Measurements from ENCODE around the gene MEF2B.
A peak's percentile ranks its signal among the peaks of the same experiment; 100 is the strongest.

MEF2B gene

GRCh38 chr19:19170053-19170872 lies at the start of gene MEF2B:
Gene MEF2B (minus strand): TSS chr19:19170263. CDS start chr19:19150735, 19,528 bp downstream.
- peak; percentile 56 for DNase-seq

- no peak for DNase-seq
Observed at GRCh38 chr19:19218911-19219310, 48.8 kb upstream of the MEF2B start.

GRCh38 chr19:19217099-19217498 lies 47.0 kb upstream of the MEF2B start:
- peak; percentile 38 for DNase-seq

DNA sequence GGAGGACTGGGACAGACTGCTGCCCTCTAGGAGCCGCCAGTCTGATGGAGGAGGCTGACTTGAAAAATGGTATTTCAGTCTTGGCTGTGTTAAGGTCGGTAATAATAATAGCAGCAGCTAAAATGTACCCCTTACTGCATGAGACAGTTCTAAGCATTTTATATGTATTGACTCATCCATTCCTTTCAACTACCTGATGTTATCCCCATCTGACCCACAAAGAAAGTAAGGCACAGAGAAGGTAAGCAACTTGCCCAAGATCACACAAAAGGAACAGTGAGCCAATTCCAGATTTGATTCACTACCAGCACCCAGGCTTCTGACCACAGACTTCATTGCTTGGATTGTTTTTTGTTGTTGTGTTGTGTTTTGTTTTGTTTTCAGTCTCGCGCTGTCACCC lies 45.7 kb upstream of the MEF2B start:
- DNase-seq = no peak

DNA sequence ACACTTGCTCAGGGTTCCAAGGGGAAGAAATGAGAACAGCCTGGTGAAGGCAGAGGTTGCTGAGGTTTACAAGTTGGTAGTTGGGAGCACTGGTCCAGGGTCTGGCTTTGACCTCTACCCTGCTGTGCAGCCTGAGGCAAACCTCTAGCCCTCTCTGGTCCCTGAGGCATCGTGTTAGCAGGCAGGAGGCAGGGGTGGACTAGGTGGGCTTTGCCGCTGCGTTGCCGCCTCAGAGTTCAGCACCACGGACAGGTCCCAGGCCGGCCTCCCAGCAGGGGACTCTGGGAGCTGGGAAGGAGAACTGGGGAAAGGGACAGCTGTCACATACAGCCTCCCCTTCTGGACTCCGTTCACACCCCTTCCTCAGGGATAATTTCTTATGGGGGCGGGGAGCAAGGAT lies 44.8 kb upstream of the MEF2B start:
- no peak for DNase-seq

DNA sequence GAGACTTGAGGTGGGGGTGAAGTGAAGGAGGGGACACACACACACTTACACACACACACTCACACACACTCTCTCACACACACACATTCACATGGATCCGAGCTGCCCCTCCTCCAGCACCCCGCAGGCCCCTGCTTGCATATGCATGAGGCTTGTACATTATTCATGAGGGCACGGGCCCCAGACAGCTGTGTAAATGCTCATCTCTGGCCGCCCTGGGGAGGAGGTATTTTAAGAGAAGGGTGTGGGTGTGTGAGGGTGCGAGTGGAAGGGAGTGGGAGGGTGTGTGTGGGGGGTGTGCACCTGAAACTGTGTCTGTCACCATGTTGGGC lies 44.1 kb upstream of the MEF2B start:
- DNase-seq = peak; percentile 3

GRCh38 chr19:19213426-19214158 lies 43.5 kb upstream of the MEF2B start:
- no peak for DNase-seq

GRCh38 chr19:19212916-19213315 lies 42.9 kb upstream of the MEF2B start:
- DNase-seq = no peak

DNA sequence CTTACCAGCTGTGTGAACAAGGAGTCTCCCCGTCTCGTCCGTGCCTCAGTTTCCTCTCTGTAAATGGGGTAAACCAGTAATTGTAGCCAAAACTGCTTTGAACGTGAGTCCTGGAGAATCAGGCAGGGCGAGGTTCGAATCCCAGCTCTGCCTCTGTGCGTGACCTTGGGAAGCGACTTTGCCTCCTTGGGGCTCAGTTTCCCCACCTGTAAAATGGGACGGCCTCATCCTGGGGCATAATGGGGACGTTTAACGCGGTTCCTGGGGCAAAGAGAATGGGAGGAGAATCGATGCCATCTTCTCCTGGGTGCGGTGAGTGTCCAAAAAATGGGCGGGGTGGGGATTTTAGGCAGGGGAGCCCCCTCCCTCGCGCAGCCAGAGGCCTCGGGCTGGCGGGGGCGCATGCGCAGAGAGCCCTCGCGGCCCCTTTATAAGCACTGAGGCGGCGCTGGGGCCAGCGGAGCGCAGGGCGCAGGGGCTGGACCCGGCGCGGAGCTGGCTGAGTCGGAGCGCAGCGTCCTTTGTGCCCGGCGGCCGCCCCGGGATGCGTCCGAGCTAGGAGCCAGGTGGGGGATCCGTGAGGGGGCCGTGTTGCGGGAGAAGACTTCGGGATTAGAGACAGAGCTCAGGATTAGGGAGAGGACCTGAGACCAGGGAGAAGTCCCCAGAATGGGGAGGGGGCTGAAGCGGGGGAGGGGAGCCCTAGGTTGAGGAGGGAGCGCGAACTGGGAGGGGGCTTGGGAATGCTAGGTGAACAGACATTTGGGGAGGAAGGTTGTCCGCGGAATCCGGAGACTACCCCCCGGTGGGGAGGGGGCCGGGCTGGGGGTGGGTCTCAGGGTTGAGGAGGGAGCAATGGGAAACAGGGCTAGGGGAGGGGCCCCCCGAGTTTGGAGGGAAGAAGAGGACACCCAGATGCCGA lies 41.7 kb upstream of the MEF2B start, which contains the start of gene NCAN:
Gene NCAN (plus strand): TSS at position 460 of the 922 bp plus-strand sequence. CDS start 4,996 bp downstream, outside the sequence.
- peak; percentile 15 for DNase-seq

DNA sequence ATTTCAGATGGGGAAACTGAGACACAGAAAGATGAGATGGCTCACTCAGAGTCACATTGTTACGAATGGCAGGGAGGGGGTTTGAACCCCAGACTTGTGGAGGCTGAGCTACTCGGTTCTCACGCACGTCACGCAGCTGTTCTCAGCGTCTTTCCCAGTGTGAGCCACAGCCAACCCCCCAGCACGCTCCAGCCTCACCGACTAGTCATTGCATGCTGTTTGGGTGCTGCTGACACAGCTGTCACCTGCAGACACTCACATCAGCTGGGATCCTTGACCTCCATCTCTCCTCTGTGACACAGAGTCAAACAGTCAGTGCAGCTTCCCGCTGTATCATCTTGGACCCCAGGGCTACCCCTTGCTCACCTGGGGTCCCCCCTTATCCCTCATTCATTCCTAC lies 39.3 kb upstream of the MEF2B start:
- DNase-seq = peak; percentile 67

DNA sequence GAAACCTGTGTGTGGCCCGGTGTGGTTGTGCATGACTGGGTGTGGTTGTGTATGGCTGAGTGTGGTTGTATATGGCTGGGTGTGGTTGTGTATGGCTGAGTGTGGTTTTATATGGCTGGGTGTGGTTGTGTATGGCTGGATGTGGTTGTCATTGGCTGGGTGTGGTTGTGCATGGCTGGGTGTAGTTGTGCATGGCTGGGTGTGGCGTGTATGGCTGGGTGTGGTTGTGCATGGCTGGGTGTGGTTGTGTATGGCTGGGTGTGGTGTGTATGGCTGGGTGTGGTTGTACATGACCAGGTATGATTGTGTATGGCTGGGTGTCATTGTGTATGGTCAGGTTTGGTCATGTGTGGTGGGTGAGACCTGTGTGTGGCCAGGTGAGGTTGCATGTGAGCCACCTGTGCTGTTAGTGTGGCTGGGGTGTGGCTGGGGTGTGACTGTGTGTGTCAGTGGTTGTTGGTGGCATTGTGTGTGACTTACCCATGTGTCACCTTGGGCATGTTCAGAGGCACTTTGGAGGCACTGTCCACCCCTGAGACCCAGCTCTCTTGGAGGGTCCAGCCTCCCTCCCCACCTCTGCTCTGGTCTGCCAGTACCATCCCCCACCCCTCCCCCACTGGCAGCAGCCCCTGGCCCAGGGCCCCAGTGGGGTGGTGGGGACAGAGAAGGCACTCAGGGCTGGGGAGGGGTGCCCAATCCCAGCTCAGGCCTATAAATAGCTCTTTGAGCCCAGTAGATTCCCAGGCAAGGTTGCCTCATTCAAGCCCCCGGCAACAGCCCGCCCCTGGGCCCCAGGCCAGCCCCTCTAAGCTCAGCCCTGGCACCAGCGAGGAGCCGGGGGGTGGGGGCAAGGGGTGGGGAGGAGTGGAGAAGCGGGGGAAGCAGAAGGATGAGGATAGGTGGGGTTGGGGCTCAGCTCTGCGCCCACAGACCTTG lies 37.8 kb upstream of the MEF2B start:
- no peak for DNase-seq

DNA sequence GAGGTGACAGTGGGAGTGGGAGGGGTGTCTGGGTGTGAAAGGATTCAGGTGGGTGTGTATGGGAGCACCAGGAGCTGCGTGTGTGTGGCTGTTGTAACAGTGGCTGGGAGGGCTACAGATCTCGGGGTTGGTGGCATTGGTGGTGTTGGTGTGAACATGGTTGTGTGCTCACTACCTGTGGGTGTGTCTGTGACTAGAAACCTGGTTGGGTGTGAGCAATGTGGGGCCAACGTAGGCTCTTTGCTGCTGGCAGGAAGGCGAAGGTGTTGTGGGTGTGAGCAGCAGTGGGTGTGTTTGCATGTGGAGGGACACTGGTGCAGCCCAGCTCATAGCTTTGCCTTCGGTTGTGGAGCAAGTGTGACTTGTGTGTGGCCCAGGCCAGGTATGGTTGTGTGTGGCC lies 36.9 kb upstream of the MEF2B start:
- no peak for DNase-seq

DNA sequence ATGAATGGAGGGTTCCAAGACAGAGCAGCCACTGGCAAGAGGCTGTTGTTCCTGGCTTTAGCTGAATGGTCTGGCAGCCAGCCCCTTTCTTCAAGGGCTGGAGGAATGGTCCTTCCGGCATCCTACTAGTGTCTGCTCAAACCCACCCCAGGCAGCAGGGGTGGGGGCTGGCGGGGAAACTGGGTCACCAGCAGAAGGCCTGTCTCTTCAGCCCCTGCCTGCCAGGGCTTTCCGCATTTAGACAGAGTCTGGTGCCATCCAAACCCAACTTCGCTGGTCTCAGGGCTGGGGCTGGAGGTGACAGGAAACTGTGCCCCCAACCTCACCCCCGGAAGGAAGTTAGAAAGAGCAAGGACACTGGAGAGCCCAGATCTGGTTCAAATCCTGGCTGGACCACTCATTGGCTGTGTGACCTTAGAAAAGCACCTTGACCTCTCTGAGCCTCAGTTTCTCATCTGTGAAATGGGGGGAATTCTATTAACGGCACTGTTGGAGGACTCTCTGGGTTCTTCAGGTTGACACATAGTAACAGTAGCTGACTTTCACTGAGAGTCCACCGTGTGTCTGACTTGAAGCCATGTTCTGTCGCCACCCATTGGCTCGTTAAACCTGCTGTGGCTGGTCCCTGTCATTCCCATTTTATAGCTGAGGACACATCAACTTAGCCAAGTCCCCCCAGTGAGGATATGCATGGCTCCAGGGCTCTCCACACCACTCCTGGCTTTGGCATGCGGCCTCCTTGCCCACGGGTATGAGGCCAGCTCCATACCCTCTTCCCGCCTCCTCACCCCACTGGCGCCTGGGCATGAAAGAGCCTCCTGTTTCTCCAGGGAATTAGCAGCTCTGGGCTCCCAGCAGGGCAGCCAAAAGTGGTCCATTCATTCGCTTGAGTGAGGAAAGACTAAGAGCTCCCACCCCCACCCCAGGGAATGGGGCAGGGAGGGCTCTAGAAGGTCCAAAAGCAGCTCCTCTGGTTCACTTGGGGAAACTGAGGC lies 35.6 kb upstream of the MEF2B start:
- DNase-seq = no peak

DNA sequence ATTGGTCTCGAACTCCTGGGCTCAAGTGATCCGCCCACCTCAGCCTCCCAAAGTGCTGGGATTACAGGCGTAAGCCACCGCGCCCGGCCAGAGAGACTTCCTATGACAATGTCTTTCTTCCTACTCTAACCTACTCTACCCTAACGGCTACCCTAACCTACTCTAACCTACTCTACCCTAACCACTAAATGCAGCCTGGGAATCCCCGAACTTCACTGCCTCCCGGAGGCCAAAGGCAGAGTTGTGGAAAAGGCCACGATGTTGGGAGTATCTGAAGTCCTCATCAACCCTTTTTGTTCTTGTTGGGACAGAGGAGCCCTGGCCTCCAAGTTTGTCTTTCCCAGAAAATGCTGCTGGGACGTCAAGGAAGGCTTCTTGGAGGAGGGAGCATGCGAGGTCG lies 34.1 kb upstream of the MEF2B start:
- DNase-seq = no peak

GRCh38 chr19:19203012-19203856 lies 33.2 kb upstream of the MEF2B start, which contains the start of gene NR2C2AP:
Gene NR2C2AP (minus strand): TSS chr19:19203414. CDS start chr19:19203060, 354 bp downstream.
- peak; percentile 91 for DNase-seq

GRCh38 chr19:19202707-19203011 lies 32.6 kb upstream of the MEF2B start:
- DNase-seq = no peak

DNA sequence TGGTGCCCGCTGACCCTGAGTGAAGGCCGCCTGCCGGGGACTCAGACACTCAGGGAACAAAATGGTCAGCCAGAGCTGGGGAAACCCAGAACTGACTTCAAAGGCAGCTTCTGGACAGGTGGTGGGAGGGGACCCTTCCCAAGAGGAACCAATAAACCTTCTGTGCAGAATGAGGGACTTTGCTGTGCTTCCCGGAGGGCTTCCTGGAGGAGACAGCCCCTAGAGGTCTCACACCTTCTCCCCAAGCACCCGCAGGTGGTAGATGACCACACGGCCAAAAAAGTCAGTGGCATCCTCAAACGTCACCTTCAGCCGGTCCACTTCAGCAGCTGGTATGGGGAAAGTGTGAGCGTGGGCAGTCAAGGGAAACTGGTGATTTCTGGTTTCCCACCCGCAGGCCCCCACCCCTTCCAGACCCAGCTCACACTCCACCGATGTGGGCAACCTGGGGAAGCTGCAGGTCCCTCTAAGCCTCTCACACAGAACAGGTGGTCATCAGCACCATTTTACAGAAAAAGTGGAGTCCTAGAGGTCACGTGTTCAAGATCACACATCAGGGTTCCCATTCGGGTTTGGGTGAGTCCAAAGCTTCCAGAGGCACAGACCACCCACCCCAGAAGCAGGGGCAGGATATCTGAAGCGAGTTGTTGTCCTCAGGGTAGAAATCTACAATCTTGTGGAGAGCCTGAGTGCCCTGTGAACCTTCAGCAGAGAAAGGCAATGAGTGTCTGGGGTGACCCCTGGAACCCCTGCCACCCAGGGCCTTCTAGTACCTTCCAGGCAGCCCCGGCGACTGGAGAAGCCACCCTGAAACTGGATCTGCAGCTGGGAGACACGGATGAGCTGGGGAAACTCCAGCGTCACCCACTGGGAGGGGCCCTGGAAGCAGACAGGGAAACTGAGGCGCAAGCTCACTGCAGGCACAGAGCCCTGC lies 31.9 kb upstream of the MEF2B start:
- no peak for DNase-seq

DNA sequence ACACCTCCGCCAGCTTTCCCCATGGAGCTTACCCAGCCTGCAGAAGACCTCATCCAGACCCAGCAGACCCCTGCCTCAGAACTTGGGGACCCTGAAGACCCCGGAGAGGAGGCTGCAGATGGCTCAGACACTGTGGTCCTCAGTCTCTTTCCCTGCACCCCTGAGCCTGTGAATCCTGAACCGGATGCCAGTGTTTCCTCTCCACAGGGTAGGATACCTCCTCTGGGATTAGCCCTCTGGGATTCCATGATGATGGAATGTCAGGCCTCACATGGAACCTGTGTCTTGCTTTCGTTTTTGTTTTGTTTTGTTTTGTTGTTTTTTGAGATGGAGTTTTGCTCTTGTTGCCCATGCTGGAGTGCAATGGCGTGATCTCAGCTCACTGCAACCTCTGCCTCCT lies 23.9 kb upstream of the MEF2B start:
- DNase-seq = no peak
